DMS 273 treated with DMSO at 0.1 percent for 48 hours (cell line): ENCODE results near the gene CMPK2.
"Not testable (repeated sequence)": the region's sequence is repeated elsewhere in the genome, so short reads cannot be mapped to it uniquely, and the experiment has no call there.

Experiments used
- DNase-seq: peaks from one replicate; lab custom pipeline; 2025; lab: John Stamatoyannopoulos, UW

The CMPK2 gene, protein sequence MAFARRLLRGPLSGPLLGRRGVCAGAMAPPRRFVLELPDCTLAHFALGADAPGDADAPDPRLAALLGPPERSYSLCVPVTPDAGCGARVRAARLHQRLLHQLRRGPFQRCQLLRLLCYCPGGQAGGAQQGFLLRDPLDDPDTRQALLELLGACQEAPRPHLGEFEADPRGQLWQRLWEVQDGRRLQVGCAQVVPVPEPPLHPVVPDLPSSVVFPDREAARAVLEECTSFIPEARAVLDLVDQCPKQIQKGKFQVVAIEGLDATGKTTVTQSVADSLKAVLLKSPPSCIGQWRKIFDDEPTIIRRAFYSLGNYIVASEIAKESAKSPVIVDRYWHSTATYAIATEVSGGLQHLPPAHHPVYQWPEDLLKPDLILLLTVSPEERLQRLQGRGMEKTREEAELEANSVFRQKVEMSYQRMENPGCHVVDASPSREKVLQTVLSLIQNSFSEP

DNA sequence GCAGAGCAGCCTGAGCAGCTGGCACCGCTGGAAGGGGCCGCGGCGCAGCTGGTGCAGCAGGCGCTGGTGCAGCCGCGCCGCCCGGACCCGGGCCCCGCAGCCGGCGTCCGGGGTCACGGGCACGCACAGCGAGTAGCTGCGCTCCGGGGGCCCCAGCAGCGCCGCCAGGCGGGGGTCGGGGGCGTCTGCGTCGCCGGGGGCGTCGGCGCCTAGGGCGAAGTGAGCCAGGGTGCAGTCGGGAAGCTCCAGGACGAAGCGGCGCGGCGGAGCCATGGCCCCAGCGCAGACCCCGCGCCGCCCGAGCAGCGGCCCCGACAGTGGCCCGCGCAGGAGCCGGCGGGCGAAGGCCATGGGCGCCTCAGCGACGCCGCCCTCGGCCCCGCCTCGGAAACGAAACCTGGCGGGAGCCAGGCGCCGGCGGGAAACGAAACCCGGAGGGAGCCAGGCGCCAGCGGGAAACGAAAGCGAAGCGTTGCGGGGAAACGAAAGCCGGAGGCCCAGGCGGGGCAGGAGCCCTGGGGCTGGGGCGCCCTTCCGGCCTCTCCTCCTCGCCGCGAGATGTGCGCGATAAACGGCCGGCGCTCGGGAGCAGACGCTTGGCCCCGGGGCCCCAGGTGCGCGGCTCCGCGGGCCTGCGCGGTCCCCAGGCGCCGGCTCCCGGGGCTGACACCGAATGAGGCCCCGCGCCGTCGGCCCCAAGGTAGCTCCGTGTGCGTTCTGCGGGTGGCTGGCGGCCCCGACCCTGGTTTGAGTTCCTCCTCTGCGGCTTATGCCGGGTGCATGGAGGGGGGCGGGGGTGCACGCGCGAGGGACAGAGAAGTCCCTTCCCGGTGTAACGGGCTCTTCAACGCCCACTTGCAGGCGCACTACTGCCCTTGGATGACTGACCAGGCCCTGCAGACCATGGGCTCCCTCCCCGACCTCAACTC, at the start of gene CMPK2:
TSS of gene CMPK2 (minus strand) at position 562 of the 929 bp plus-strand sequence. CDS start at position 351, 211 bp downstream.
- no peak for DNase-seq

DNA sequence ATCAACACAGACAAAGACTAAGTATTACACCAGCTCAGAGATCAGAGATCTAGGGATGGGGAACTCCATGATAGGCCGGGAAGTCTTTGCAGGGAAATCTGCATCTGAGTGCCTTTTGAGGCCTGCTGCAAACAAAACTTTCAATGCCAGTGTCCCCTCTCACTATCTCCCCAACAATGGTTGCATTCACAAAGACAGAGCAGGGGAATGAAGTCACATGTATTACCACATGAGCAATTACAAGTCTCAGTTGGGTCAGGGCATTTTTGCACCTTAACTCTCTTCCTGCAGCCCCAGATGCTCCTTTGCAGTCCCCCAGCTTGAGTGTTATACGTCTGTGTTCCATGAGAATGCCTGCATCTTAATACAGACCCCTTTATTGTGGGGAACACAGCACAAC, 49.7 kb upstream of the CMPK2 start:
- DNase-seq, result no peak

DNA sequence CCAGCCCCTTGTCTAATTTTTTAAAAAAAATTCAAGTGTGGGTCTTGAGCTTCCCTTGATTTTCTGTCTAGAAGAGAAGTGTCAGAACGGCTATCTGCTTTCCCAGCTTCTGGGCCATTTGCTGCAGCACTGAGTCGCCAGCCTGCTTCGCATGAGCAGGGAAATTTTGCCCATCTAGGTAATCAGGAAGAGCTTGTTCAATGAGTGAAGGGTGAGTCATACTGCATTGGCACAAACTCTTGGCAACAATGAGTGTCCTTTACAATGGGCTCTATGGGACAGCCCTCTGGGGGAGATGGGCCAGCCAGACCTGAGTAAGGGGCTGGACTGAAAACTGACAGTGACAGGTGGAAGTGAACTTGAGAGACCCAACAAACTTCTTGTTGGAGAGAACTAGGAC, 49.1 kb upstream of the CMPK2 start:
- DNase-seq, result no peak

DNA sequence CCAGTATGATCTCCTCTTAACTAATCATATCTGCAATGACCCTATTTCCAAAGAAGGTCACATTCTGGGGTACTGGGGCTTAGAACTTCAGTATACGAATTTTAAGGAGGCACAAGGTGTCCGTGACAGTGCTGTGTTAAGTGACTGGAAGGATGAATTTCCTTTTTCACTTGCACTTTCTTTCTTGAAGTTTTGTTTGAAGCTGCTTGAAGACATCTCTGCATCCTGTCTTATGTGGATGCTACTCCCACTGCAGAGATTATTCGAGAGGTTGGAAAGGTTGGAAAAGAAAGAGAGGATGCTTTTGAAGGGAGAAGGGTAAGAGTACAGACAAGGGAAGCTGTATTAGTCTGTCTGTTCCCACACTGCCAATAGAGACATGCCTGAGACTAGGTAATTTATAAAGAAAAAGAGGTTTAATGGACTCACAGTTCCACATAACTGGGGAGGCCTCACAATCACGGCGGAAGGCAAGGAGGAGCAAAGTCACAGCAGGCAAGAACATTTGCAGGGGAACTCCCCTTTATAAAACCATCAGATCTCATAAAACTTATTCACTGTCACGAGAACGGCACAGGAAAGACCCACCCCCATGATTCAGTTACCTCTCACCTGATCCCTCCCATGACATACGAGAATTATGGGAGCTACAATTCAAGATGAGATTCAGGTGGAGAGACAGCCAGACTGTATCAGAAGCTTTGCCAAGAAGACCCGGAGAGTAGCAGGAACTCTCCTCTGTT, 47.9 kb upstream of the CMPK2 start:
- no peak for DNase-seq

DNA sequence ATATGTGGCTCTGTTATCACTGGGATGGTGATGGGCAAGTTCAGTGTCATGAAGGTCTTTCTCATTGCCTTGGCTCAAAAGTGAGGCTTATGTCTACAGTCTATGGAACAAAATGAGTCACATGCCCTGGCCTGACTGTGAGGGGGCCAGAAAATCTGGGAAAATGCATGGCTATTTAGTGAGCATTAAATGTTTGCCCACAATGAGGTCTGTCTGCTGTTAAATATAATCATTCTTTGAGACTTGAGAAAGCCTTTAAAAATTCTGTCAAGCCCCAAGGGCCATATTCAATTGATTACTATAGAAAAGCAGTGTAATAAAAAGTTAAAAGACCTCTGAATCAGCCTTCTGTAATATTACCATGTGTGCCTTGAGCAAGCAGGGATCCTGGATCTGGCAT, 46.0 kb upstream of the CMPK2 start:
- DNase-seq, result no peak

DNA sequence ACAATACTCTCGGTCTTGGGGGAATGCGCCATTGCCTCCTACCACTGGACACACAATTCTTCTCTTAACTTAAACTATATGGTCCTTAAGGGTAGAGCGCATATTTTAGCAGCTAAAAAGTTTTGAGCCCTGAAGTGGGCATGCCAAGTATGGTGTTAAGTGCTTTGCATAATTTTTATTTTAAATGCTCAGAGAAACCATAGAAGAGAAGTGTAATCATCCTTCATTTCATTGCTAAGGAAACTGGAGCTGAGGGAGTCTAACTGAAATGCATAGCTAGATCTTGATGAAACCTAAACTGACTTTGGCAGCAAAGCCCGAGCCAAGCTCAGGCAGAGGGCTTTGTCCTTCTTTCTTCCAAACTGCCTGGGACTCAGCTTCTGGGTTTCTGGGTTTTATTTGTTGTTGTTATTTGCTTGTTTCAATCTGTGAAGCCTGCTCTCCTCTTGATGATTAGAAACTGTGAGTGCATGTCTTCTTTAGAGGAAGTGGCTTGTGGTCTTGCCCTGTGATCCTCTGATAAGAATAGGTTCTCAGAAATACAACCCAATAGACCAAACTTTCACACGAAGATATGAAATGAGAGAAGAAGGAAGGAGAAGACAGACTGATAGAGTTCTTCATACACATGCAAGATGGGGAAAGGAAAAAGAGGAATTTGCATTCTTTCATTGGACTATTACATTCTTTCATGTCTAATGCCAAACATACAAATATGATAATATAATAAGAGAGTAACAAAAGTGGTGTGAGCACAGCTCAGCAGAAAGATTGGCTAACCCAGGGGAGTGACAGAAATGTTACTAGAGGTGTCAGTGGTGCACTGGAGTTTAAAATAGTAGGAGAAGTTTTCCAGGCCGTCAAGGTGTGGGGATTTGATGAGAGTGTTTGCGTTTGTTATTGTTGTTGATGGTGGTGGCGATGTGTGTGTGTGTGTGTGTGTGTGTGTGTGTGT, 44.0 kb upstream of the CMPK2 start:
- no peak for DNase-seq

DNA sequence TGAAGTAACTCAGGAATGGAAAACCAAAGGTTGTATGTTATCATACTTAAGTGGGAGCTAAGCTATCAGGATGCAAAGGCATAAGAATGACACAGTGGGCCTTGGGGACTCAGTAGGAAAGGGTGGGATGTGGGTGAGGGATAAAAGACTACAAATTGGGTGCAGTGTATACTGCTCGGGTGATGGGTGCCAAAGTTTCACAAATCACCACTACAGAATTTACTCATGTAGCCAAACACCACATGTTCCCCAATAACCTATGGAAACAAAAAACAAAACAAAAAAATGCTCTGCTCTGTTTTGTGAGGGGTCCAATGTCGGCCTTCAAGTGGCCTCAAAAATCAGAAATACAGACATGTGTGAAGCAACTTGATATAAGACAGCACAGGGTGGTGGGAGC, 42.6 kb upstream of the CMPK2 start:
- no peak for DNase-seq

DNA sequence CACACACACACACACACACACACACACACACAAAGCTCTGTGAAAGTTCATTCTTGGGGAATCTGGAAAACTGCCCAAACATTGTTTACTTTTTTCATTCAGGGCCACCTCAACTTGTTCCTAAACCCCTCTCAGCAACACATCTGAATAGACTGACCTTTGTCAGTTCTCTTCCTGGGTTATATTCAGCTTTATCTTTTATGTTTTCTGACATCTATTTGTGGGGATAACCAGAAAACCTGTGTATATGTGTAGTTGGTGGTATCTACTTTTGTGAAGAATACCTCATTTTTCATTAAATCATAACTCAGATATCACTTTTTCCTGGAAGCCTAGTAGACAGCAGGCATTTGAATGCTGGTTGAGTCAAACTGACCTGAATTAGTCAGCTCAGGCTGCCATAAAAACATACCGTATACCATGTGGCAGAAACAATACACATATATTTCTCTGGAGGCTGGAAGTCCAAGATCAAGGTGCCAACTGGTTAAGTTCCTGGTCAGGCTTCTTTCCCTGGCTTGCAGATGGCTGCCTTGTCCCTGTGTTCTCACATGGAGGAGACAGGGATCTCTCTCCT, 40.5 kb upstream of the CMPK2 start:
- no peak for DNase-seq

DNA sequence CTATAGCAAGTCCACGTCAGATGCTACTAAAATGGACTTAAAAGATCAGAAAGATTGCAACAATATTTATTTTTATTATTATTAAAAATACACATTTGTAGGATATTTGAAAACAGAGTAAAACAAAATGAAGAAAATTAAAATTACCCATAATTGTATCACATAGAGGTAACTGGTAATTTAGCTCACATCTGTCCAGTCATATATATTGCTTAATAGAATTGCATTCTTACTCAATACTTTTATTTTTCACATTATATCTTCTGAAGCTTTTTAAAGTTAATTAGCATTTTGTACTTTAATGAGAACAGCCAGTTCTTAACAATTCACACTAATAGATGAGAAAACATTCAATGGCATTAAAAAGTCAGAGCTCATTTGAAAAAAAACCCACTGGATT, 40.0 kb upstream of the CMPK2 start:
- DNase-seq, result no peak

DNA sequence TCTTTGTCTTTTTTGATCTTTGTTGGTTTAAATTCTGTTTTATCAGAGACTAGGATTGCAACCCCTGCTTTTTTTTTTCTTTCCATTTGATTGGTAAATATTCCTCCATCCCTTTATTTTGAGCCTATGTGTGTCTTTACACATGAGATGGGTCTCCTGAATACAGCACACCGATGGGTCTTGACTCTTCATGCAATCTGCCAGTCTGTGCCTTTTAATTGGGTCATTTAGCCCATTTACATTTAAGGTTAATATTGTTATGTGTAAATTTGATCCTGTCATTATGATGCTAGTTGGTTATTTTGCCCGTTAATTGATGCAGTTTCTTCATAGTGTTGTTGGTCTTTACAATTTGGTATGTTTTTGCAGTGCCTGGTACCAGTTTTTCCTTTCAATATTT, 36.9 kb upstream of the CMPK2 start:
- not testable (repeated sequence) for DNase-seq

DNA sequence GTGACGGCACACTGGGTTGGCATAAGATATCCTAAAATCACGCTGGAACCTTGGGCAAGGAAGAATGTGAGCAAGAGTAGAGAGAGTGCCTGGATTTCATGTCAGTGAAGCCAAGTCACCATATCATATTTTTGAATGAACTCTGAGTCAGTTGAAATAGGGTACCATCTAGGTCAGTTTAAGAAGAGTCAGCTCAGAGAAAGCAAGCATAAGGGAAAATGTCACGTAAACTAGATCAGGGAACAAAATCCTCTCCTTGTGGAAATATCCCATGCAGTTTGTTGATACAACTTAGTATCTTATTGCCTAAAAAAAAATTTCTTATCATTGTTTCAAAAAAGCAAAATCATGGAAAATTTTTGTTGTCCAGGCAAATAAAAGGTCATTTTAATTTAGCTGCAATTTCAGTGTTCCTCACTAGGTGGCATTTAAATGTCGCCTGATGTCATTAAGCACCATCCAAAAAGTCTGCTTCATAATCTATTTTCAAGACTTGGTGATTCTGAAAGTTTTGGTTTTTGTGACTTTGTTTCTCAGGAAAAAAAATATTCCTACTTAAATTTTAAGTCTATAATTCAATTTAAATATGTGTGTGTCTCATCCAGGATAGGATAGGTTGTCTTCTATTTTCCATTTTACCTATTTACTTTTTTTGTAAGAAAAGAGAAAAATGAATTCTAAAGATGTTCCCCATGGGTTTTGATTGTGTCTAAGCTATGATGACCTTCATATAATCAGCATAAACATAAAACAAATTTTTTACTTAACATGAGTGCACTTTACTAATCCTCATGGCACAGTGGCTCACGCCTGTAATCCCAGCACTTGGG, 31.4 kb upstream of the CMPK2 start:
- no peak for DNase-seq

DNA sequence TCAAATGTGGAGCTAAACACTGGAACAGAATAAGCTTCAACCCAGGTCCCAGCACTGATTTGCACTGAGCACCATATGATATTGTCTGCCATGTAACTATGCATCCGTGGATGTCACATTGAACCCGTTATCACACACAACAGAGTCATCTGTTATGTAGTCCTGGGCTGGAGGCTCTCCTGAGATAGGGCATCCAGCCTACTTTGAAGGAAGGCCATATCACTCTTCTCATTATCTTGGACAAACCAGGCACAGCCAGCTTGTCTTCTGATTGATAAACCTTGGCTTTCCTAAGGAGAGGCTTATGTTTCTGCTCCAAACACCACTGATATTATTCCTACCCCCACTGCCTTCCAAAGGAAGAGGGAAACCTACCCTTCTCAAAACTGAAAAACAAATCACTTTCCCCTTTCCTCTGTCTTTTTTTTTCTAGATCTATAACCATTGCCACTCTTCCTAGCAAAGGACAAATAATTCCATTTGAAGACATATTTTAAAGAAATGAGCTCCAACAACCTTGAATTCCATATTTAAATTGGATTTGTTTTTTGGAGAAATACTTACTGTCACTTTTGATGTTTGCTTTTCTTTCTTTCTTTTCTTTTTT, 28.3 kb upstream of the CMPK2 start:
- DNase-seq, result no peak

DNA sequence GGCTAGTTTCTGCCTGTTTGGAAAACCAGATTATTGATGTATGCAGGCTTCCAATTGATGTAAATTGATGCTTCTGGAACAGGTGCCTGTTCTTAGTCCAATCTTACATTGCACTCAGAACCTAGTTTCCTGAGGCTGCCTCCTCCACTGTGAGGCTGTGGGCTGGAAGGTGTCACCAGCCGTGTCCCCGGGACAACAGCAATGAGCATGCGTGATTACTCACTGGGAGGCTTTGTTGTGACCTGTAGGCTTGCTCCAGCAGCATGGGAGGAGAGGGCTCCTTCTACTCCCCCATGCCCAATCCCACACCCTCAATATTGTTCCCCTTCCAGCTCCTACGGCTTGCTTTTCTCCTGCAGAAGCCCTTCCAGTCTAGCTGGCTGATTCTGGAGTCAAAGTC, 23.0 kb upstream of the CMPK2 start:
- no peak for DNase-seq

DNA sequence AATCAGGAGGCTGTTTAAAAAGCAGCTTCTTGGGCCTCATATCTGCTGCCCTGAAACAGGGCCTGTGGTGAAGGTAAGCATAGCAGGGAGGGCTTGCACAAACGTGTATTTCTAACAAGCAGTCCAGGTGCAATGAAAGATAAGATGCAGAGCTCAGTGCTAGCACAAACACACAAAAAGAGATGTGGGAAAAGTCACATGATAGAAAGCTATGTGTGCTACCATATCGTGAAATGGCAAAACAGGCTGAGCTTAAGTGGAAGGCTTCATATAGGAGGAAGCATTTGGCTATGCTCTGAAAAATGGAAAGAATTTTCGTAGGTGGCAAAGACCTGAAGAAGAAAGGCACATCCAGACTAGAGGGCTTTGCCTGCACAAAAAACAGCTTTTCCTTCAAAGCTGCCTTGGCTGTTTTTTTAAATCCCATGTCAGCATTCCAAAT, 22.1 kb upstream of the CMPK2 start:
- DNase-seq, result no peak

DNA sequence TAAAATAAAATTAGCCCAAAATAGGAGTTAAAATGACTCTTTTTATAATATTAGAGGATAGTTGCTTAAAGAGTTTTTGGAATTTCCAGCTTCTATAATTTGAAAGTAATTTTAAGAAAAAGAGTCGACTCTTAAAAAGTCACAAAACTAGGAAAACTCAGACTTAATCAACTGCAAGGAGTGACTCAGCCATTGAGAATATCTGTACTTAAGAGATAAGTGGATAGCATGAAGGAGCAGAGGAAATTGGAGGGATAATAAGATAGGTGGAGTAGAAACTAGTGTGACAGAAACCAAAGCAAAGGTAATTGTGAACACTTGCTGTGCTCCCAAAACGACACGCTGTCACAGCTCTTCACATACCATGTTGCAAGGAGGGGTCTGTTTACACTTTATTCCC, 20.3 kb upstream of the CMPK2 start:
- DNase-seq, result no peak

DNA sequence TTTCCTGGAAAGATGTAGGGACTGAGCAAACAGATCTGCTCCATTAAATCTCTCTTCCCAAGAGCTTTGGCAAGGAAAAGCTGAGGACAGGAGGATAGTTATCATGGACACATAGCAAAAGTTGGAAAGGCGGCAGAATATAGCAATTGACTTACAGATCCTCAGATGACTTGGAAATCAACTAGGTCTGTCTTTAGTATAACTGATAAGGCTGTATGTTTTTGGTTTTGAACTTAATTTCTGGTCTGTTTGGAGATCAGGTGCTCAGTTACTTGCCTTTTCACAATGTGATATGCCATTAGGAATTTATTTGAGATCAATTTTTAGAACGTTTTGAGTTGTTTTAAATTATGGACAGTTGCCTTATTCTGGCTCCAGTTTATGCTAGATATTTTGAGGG, 19.8 kb upstream of the CMPK2 start:
- no peak for DNase-seq

DNA sequence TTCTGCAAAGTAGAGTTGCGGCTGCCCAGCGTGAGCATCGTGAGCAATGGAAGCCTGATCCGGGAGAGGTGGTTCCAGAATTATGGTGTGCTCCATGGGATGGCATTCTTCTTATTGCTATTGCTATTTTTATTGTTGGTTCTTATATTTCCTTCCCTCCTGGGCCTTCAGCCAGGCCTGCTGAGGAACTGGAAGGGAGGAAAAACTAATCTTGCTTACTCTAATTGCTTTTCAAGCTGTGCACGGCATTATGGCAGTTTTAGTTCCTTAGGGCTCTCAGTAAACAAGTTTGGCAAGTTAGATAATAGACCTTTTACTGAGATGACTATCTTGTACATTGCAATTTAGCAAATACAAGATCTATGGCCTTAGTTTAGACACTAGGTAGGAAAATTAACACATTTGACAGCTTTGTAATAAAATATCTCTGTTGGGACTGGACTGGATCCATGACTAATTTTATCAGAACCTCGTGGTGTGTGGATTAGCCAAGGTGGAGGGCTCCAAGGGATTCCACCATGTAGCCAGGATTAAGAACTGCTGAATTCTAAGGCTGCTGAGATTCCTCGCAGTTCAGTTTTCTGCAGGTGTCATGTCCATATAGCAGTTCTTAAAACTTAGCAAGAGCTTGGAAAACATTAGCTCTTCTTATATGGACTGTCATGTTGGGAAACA, 17.9 kb upstream of the CMPK2 start:
- DNase-seq, result no peak

DNA sequence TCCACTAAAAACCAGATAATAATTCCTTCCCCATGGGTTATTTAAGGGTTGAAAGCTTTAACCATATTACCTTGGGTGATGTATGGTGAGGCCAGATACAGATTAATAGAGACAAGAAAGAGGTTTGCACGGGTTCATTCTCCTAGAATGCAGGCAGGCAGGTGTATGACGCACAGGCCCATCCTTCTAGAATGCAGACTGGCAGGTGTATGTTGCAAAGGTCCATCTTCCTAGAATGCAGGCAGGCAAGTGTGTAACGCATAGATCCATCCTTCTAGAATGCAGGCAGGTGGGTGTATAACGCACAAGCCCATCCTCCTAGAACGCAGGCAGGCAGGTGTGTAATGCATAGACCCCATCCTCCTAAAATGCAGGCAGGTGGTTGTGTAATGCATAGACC, 15.8 kb upstream of the CMPK2 start:
- DNase-seq, result no peak

DNA sequence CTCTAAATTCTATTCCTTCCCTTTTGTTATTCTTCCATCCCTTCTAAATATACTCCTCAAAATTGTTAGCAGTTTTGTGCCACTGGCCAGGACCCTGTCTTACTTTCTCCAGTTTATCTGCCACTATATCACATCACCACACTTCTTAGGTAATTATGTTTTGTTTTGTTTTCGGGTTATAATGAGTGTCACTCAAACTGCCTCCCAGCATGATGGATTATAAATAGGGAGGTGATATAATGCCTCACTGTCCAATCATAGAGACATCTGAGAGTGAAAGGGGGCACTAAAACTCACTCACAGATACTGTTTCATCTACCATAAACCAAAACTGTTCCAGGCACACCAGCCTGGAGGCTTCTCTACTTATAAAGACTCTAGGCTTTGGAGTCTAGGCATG, 15.3 kb upstream of the CMPK2 start:
- DNase-seq, result no peak
